D341Med (cell line): ENCODE data around the gene NR3C1.

ENCODE experiments used
- DNase-seq: peaks from one replicate; pipeline ENCODE4 v3.0.0; 2012; ENCODE audit warnings: low spot score

The NR3C1 gene

GRCh38 chr5:143398451-143399237 is 4.8 kb downstream of the NR3C1 start:
- no peak for DNase-seq

GRCh38 chr5:143398053-143398355 is 5.5 kb downstream of the NR3C1 start:
- no peak for DNase-seq

GRCh38 chr5:143397302-143398052 is 6.0 kb downstream of the NR3C1 start:
- no peak for DNase-seq

DNA sequence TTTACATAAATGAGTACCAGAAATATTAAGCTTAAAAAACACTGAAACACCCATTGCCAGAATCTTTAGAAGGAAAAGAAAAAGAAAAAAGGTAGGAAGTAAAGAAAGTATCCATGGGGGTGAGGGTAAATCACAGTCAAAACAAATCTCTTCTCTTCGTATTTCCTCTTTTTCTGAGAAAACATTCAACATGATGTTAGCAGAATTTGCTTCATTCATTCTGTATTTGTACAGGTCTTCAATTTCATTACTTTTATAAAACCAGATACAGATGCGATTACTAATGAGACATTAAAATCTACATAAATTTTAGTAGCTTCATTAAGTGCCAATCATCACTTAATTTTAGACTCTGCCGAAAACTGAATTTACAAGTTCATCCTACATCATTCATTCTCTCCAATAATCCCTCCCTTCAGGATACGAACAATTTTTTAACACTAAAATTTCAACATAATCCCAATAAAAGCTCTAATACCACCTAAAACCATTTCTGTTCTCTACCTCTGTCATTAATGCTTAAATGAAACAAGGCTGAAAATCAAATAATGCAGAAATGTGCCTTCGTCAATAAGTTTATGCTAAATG is 7.0 kb downstream of the NR3C1 start:
- DNase-seq: no peak

- no peak for DNase-seq
Observed at GRCh38 chr5:143395638-143396352, 7.7 kb downstream of the NR3C1 start.

- DNase-seq: no peak
Observed at GRCh38 chr5:143393524-143393923, 10.0 kb downstream of the NR3C1 start.

DNA sequence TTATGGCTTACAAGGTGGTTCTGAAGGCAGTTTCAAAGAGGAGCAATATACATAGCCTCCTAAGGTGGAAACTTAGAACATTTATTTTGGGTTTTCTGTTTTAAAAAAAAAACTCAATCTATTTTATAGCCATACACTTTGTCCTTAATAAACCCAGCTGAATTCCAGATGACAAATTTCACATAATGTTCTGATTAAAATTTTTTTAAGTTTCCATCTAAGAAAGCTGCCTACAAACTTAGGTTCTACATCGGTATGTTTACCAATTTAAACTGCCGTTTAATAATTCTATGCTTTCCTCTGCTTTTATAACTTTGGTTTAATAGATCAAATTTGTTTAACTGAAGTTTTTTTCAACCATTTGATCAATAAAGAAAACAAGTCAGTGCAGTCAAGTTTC is 12.5 kb downstream of the NR3C1 start:
- no peak for DNase-seq

DNA sequence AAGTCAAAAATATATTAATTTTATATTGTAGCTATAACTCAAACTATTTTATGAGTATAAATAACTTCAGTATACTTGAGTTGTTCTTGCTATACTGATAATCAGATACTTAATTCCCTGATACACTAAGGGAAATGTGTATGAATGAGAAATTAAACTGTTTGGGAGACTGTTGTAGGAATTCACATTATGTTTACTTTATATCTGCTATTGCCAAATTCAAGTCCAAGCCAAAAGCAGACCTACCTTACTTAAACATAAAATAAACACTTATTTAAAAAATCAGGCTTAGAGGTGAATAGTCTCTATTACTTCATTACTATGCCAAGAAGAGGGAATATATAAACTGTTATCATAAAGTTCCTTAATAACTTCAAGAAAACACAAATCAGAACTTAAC is 13.2 kb downstream of the NR3C1 start:
- DNase-seq: no peak

DNA sequence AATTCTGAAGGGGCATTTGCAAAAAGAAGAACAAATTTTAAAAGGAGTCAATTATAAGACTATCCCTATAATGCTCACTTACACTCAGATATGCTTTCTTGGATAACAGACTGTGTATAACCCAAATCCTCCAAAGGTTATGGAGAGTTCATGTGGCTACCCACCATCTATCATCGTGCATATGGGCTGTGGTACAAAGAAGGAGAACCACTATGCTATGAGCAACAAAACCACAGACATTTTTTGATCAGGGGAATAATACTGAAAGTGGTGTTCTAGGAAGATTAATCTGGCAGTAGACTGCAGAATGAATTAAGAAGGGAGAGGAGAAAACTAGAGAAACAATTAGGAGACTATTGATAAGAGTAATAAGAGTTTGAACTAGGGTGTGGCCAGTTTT is 16.8 kb downstream of the NR3C1 start:
- no peak for DNase-seq

GRCh38 chr5:143384865-143385657 is 18.4 kb downstream of the NR3C1 start:
- no peak for DNase-seq

GRCh38 chr5:143383988-143384387 is 19.5 kb downstream of the NR3C1 start:
- no peak for DNase-seq

GRCh38 chr5:143379606-143380005 is 23.9 kb downstream of the NR3C1 start:
- DNase-seq: no peak

DNA sequence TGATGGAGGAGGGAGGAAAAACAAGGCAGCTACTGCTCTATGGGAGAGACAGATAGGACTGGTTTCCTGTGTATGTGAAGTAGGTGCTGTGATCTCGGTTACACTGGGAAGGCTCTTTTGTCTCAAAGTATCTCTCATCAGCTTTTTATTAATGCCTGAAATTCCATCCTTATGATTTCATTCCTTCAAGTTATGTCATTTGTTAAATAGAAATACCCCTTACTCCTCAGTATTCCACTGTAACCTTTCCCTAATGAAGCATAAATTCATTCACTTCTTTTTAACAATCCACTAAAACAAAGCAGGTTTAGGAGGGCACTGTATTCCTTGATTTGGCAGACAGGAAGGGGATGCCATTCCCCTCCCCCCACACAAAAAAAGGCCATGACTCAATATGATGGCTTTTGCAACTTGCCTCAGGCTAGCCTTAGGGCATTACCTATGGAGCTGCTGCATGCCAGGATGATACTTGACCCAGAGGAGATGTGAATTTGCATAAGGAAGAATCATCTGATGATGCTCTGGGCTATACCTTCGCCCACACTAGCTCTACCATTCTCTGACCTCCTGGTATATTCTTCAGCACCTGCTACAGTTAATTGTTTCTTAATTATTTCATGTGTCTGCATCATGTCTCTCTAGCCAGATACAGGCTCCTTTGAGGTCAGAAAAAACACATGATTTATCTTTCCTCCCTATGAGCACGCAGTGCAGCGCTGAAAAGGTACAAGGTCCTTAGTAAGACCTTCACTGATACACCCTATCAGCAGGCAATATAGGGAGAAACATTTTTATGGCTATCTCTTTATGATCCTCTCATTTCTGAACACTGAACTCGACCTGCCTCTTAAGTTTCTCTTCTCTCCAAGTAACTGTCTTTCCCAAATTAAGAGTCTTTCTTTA is 26.3 kb downstream of the NR3C1 start:
- DNase-seq: no peak

DNA sequence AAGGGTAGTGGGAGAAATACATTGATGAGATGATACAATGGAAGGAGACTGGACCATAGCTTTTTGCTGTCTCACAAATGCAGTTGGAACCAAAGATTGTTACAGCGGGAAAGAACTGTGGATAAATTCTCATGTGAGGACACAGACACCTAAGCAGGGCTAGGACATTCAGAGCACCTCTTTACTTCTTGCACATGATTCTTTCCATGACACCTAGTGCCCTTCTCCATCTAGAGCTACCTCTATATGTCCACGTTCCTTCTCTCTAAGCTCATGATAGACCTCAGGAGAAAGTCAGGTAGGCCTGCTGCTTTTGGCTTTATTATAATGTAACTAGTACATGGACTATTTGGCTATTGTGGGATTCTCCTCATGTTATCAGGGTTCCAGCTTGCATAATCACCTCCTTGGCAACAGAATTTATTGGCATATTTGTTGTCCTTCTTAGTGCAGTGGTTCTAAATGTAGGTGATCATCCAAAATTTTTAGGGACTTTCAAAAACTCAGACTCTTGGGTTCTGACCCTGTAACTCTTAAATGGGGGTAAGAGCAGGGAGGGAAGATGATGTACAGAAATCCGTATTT is 27.2 kb downstream of the NR3C1 start:
- no peak for DNase-seq

GRCh38 chr5:143374496-143375217 is 28.8 kb downstream of the NR3C1 start:
- no peak for DNase-seq

- DNase-seq: no peak
Observed at GRCh38 chr5:143373076-143373475, 30.4 kb downstream of the NR3C1 start.

- no peak for DNase-seq
Observed at GRCh38 chr5:143372187-143372829, 31.2 kb downstream of the NR3C1 start.

DNA sequence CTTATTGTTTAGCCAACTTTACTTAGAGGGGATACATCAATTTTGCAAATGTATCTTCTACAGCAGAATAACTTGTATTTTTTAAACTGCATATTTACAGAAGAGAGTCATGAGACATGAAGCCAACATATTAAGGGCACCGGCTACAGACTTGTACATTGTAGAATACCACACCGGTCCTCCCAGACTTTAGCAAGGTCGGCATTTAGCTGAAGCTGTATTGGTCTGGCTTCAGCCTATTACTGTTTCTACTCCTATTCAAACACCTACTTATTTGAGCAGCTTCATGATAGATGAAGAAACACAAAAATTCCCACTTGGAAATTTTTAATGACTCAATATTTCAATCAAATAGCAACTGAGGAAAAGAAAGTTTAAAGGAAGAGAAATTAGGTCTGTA is 33.0 kb downstream of the NR3C1 start:
- DNase-seq: no peak

DNA sequence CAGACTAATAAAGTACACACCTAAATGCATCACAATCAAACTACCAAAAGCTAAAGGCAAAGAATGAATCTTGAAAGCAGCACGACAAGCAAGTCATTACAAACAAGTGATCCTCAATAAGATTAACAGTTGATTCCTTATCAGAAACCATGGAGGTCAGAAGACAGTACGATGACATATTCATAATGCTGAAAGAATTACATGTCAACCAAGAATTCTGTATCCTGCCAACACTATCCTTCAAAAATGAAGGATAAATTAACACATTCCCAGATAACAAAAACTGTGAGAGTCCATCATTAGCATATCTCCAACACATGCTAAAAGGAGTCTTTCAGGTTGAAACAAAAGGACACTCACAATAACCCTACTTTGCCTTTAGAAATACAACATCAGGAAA is 39.4 kb downstream of the NR3C1 start:
- DNase-seq: no peak
